SK-N-SH treated with all-trans-retinoic acid at 6 μM for 48 hours (cell line): ENCODE results near the gene CCDC93.

Experiments used
- ATAC-seq: fragments of 200-7000 bp; cut with Tn5 transposase; 3 replicates; pipeline ENCODE4 v1.9.1; 2020; ENCODE audit warnings: mild to moderate bottlenecking, moderate library complexity
- ARNTL ChIP-seq: fragments of 450-650 bp; formaldehyde crosslinking; IDR thresholded peaks from 2 replicates; pipeline ENCODE4 v1.5.0; 2020; ENCODE audit warnings: low read depth, mild to moderate bottlenecking, moderate library complexity, borderline replicate concordance
- BACH2 ChIP-seq: fragments of 250-450 bp; sonication (Bioruptor Pico); IDR thresholded peaks from 2 replicates; pipeline ENCODE4 v1.9.0; 2021; ENCODE audit warnings: mild to moderate bottlenecking, borderline replicate concordance
- CREB5 ChIP-seq: fragments of 250-450 bp; sonication (Bioruptor Pico); IDR thresholded peaks from 2 replicates; pipeline ENCODE4 v1.5.1; 2020; ENCODE audit warnings: low read depth, mild to moderate bottlenecking, moderate library complexity
- CSDC2 ChIP-seq: fragments of 250-450 bp; sonication (Bioruptor Pico); IDR thresholded peaks from 2 replicates; pipeline ENCODE4 v1.5.0; 2020; ENCODE audit warnings: mild to moderate bottlenecking, moderate library complexity
- CSRNP3 ChIP-seq: fragments of 250-450 bp; sonication (Bioruptor Pico); IDR thresholded peaks from 2 replicates; pipeline ENCODE4 v1.5.1; 2021; ENCODE audit warnings: mild to moderate bottlenecking, moderate library complexity
- ESRRG ChIP-seq: fragments of 250-450 bp; sonication (Bioruptor Pico); IDR thresholded peaks from 2 replicates; pipeline ENCODE4 v1.6.1; 2021; ENCODE audit warnings: mild to moderate bottlenecking
- GLIS3 ChIP-seq: fragments of 250-450 bp; sonication (Bioruptor Pico); IDR thresholded peaks from 2 replicates; pipeline ENCODE4 v1.5.0; 2020; ENCODE audit warnings: mild to moderate bottlenecking, moderate library complexity
- ISL1 ChIP-seq: fragments of 250-450 bp; sonication (Bioruptor Pico); IDR thresholded peaks from 2 replicates; pipeline ENCODE4 v2.1.2; 2022; ENCODE audit warnings: mild to moderate bottlenecking, moderate library complexity
- OSR1 ChIP-seq: fragments of 250-450 bp; sonication (Bioruptor Pico); IDR thresholded peaks from 2 replicates; pipeline ENCODE4 v1.8.0; 2022; ENCODE audit warnings: moderate library complexity, mild to moderate bottlenecking, inconsistent platforms
- POU6F1 ChIP-seq: fragments of 250-450 bp; sonication (Bioruptor Pico); IDR thresholded peaks from 2 replicates; pipeline ENCODE4 v1.8.0; 2021; ENCODE audit warnings: low read depth, mild to moderate bottlenecking, moderate library complexity, borderline replicate concordance
- PPARA ChIP-seq: fragments of 250-450 bp; sonication (Bioruptor Pico); IDR thresholded peaks from 2 replicates; pipeline ENCODE4 v1.5.0; 2020; ENCODE audit warnings: mild to moderate bottlenecking, borderline replicate concordance
- RARB ChIP-seq: fragments of 250-450 bp; sonication (Bioruptor Pico); IDR thresholded peaks from 2 replicates; pipeline ENCODE4 v1.8.0; 2021; ENCODE audit warnings: mild to moderate bottlenecking, moderate library complexity
- SNAI2 ChIP-seq: fragments of 250-450 bp; sonication (Bioruptor Pico); IDR thresholded peaks from 2 replicates; pipeline ENCODE4 v1.5.0; 2020; ENCODE audit warnings: mild to moderate bottlenecking, moderate library complexity
- TCF4 ChIP-seq: fragments of 250-450 bp; sonication (Bioruptor Pico); IDR thresholded peaks from 2 replicates; pipeline ENCODE4 v1.8.0; 2021; ENCODE audit warnings: mild to moderate bottlenecking, moderate library complexity, borderline replicate concordance
- TOX ChIP-seq: fragments of 250-450 bp; sonication (Bioruptor Pico); IDR thresholded peaks from 2 replicates; pipeline ENCODE4 v1.8.0; 2021; ENCODE audit warnings: mild to moderate bottlenecking, moderate library complexity, borderline replicate concordance
- TSHZ2 ChIP-seq: fragments of 250-450 bp; sonication (Bioruptor Pico); IDR thresholded peaks from 2 replicates; pipeline ENCODE4 v1.5.0; 2020; ENCODE audit warnings: mild to moderate bottlenecking, moderate library complexity
- ZC3H10 ChIP-seq: fragments of 250-450 bp; sonication (Bioruptor Pico); IDR thresholded peaks from 2 replicates; pipeline ENCODE4 v1.5.1; 2021; ENCODE audit warnings: mild to moderate bottlenecking, moderate library complexity
- ZFP3 ChIP-seq: fragments of 250-450 bp; sonication (Bioruptor Pico); IDR thresholded peaks from 2 replicates; pipeline ENCODE4 v1.5.0; 2020; ENCODE audit warnings: mild to moderate bottlenecking, moderate library complexity
- ZFP30 ChIP-seq: fragments of 450-650 bp; formaldehyde crosslinking; IDR thresholded peaks from 2 replicates; pipeline ENCODE4 v1.5.0; 2022; ENCODE audit warnings: mild to moderate bottlenecking, moderate library complexity
- ZNF565 ChIP-seq: fragments of 450-650 bp; formaldehyde crosslinking; conservative IDR thresholded peaks from 2 replicates; pipeline ENCODE4 v1.5.0; 2020; ENCODE audit warnings: low read depth, mild to moderate bottlenecking, moderate library complexity
- ZNF70 ChIP-seq: fragments of 450-650 bp; formaldehyde crosslinking; IDR thresholded peaks from 2 replicates; pipeline ENCODE4 v1.5.0; 2020; ENCODE audit warnings: mild to moderate bottlenecking, moderate library complexity
- ZNF8 ChIP-seq: fragments of 450-650 bp; formaldehyde crosslinking; IDR thresholded peaks from 2 replicates; pipeline ENCODE4 v1.5.0; 2020; ENCODE audit warnings: mild to moderate bottlenecking, moderate library complexity

The CCDC93 gene

GRCh38 chr2:117960231-117960630 lies 53.6 kb downstream of the CCDC93 start:
- TF ChIP-seq GLIS3 (CRISPR knock-in tag) (no peak), CSRNP3 (CRISPR knock-in tag) (no peak)
- ATAC-seq: no peak

GRCh38 chr2:117958186-117958585 lies 55.7 kb downstream of the CCDC93 start:
- TF ChIP-seq ZFP30 (CRISPR knock-in tag): no peak
- TF ChIP-seq GLIS3 (CRISPR knock-in tag): no peak
- no peak for TF ChIP-seq CSRNP3 (CRISPR knock-in tag)
- TF ChIP-seq ZNF8 (CRISPR knock-in tag): no peak
- no peak for TF ChIP-seq RARB (CRISPR knock-in tag)
- no peak for TF ChIP-seq TOX
- no peak for TF ChIP-seq OSR1 (CRISPR knock-in tag)
- TF ChIP-seq ZC3H10 (CRISPR knock-in tag): no peak
- TF ChIP-seq ISL1: no peak
- TF ChIP-seq CSDC2 (CRISPR knock-in tag): no peak
- TF ChIP-seq BACH2: no peak
- no peak for TF ChIP-seq SNAI2 (CRISPR knock-in tag)
- no peak for TF ChIP-seq TSHZ2
- TF ChIP-seq, all 23 proteins: peak for 0
- no peak for ATAC-seq

- TF ChIP-seq ISL1 (no peak), ZFP3 (no peak), ZNF565 (CRISPR knock-in tag) (no peak), PPARA (CRISPR knock-in tag) (no peak), ZNF8 (CRISPR knock-in tag) (no peak), ZFP30 (CRISPR knock-in tag) (no peak), POU6F1 (CRISPR knock-in tag) (no peak), ESRRG (CRISPR knock-in tag) (no peak), TOX (no peak), TSHZ2 (no peak), GLIS3 (CRISPR knock-in tag) (no peak), CREB5 (CRISPR knock-in tag) (no peak), ZC3H10 (CRISPR knock-in tag) (no peak), ARNTL (CRISPR knock-in tag) (no peak), RARB (CRISPR knock-in tag) (no peak), TCF4 (CRISPR knock-in tag) (no peak), ZNF70 (CRISPR knock-in tag) (no peak), OSR1 (CRISPR knock-in tag) (no peak)
- no peak for ATAC-seq
Measured at GRCh38 chr2:117957616-117958015, 56.3 kb downstream of the CCDC93 start.
